GM23338 (cell line): ENCODE results near the gene TXLNG. TPM values are rescaled to one million over a fixed set of nuclear protein-coding genes. Genes with fewer than 3 reads are reported as not detected.

Experiments
- ATAC-seq: fragments of 200-7000 bp; cut with Tn5 transposase; 3 replicates; pipeline ENCODE4 v1.9.1; 2020
- DNase-seq: peaks from one replicate; pipeline ENCODE4 v3.0.0-alpha.2; 2015; ENCODE audit warnings: low spot score
- H2AFZ ChIP-seq: fragments of 200-600 bp; sonication (generic); 2 replicates; pipeline ENCODE4 v1.8.0; 2016; ENCODE audit warnings: antibody characterized with exemption, mild to moderate bottlenecking, moderate library complexity
- H3F3A ChIP-seq: fragments of 200-600 bp; sonication (generic); replicated peaks from 2 replicates; pipeline ENCODE4 v1.8.0; 2017; ENCODE audit warnings: antibody characterized with exemption, mixed run types, low read depth
- H3K27ac ChIP-seq: fragments of 200-600 bp; sonication (generic); 2 replicates; pipeline ENCODE4 v1.6.1; 2016; ENCODE audit warnings: low read depth
- H3K27me3 ChIP-seq: fragments of 200-600 bp; sonication (generic); 2 replicates; pipeline ENCODE4 v1.8.0; 2016; ENCODE audit warnings: mild to moderate bottlenecking, mixed run types, moderate library complexity; ENCODE audit not compliant: insufficient read depth
- H3K36me3 ChIP-seq: fragments of 200-600 bp; sonication (generic); 2 replicates; pipeline ENCODE4 v1.8.0; 2016; ENCODE audit warnings: mild to moderate bottlenecking; ENCODE audit not compliant: insufficient read depth
- H3K4me1 ChIP-seq: fragments of 200-600 bp; sonication (generic); 2 replicates; pipeline ENCODE4 v1.8.0; 2016; ENCODE audit warnings: mild to moderate bottlenecking, moderate library complexity; ENCODE audit not compliant: insufficient read depth
- H3K4me2 ChIP-seq: fragments of 200-600 bp; sonication (generic); 2 replicates; pipeline ENCODE4 v1.7.1; 2017; ENCODE audit warnings: mixed run types
- H3K4me3 ChIP-seq: fragments of 200-600 bp; sonication (generic); 2 replicates; pipeline ENCODE4 v1.6.1; 2016; ENCODE audit warnings: mixed run types
- H3K79me2 ChIP-seq: fragments of 200-600 bp; sonication (generic); replicated peaks from 2 replicates; pipeline ENCODE4 v1.8.0; 2017; ENCODE audit warnings: mild to moderate bottlenecking; ENCODE audit not compliant: insufficient read depth
- H3K9me2 ChIP-seq: fragments of 200-600 bp; sonication (generic); 2 replicates; pipeline ENCODE4 v1.8.0; 2017; ENCODE audit not compliant: insufficient read depth
- H4K20me1 ChIP-seq: fragments of 200-600 bp; sonication (generic); replicated peaks from 2 replicates; pipeline ENCODE4 v1.8.0; 2017; ENCODE audit warnings: mild to moderate bottlenecking; ENCODE audit not compliant: insufficient read depth
- H3K27ac Mint-ChIP-seq: 2 replicates; pipeline ENCODE4 v1.8.0; 2020; ENCODE audit warnings: inconsistent platforms, mild to moderate bottlenecking, moderate library complexity, mixed read lengths
- H3K27me3 Mint-ChIP-seq: 3 replicates; pipeline ENCODE4 v1.8.0; 2022; ENCODE audit warnings: low read depth, mild to moderate bottlenecking, moderate library complexity, mixed read lengths, inconsistent platforms; ENCODE audit not compliant: insufficient read depth, poor library complexity
- H3K36me3 Mint-ChIP-seq: 3 replicates; pipeline ENCODE4 v1.8.0; 2021; ENCODE audit warnings: low read depth, mild to moderate bottlenecking, inconsistent platforms, moderate library complexity, mixed read lengths
- H3K4me1 Mint-ChIP-seq: 3 replicates; pipeline ENCODE4 v1.8.0; 2020; ENCODE audit warnings: mild to moderate bottlenecking, inconsistent platforms, mixed read lengths
- H3K4me3 Mint-ChIP-seq: 3 replicates; pipeline ENCODE4 v1.8.0; 2021; ENCODE audit warnings: moderate library complexity, mild to moderate bottlenecking, inconsistent platforms, mixed read lengths
- H3K9me3 Mint-ChIP-seq: 3 replicates; pipeline ENCODE4 v1.8.0; 2020; ENCODE audit warnings: moderate library complexity, mild to moderate bottlenecking, inconsistent platforms, mixed read lengths
- EZH2 ChIP-seq: fragments of 200-600 bp; sonication (generic); IDR thresholded peaks from one replicate; pipeline ENCODE4 v1.8.0; 2017; ENCODE audit warnings: antibody characterized with exemption, mild to moderate bottlenecking, low read depth; ENCODE audit not compliant: unreplicated experiment
- polyA plus RNA-seq: library from polyadenylated mRNA; unstranded; fragments of >200 nt; fragmentation: Nextera tagmentation; extraction: Ambion mirVana; gene quantifications from 2 replicates; pipeline ENCODE4 v1.2.1, GENCODE V29; 2016
- small RNA-seq: library from RNA; depleted of rRNA; stranded (forward); fragments of <200 nt; gene quantifications from one replicate; pipeline ENCODE3, GENCODE V24; 2014; ENCODE audit warnings: low replicate concordance
- total RNA-seq: library from RNA; depleted of rRNA; stranded (reverse); fragments of >200 nt; shearing (Covaris generic); gene quantifications from 2 replicates; pipeline ENCODE4 v1.2.3, GENCODE V29; 2014; rRNA removed
- TF ChIP-seq, protein P1 (sequence below): IDR thresholded peaks from one replicate; pipeline ENCODE4 v1.6.1; 2018; ENCODE audit warnings: antibody characterized with exemption; ENCODE audit not compliant: unreplicated experiment
- TF ChIP-seq, protein P2 (sequence below), 2 experiments: fragments of 200-600 bp in 1 of 2; sonication (generic) in 1 of 2; conservative IDR thresholded peaks; 2 replicates each; pipeline versions ENCODE4 v1.5.1 to v1.6.1; 2016 to 2017; ENCODE audit warnings: antibody characterized with exemption in 2 of 2, low read depth in 2 of 2, mild to moderate bottlenecking in 2 of 2, moderate library complexity in 1 of 2

The TXLNG gene
- total and polyA plus RNA-seq, 2 experiments from 2014 or later = 45.3 to 48.4 TPM

DNA sequence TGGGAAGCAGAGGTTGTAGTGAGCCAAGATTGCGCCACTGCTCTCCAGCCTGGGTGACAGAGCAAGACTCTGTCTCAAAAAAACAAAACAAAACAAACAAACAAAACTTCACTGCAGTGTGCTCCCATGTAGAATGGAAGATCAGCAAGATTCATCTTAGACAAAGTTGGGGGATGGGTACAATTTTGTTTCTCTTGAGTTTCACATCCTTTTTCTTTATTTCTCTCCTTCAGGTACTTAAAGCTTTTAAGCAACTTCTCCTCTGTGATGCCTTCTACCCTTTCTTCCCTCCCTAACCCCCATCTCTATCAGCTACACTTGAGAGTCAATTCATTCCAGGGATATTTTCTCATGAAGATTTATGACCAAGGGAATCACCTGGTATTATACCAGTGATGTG, 99.4 kb downstream of the TXLNG start (continued):
- TF ChIP-seq, protein P1, sequence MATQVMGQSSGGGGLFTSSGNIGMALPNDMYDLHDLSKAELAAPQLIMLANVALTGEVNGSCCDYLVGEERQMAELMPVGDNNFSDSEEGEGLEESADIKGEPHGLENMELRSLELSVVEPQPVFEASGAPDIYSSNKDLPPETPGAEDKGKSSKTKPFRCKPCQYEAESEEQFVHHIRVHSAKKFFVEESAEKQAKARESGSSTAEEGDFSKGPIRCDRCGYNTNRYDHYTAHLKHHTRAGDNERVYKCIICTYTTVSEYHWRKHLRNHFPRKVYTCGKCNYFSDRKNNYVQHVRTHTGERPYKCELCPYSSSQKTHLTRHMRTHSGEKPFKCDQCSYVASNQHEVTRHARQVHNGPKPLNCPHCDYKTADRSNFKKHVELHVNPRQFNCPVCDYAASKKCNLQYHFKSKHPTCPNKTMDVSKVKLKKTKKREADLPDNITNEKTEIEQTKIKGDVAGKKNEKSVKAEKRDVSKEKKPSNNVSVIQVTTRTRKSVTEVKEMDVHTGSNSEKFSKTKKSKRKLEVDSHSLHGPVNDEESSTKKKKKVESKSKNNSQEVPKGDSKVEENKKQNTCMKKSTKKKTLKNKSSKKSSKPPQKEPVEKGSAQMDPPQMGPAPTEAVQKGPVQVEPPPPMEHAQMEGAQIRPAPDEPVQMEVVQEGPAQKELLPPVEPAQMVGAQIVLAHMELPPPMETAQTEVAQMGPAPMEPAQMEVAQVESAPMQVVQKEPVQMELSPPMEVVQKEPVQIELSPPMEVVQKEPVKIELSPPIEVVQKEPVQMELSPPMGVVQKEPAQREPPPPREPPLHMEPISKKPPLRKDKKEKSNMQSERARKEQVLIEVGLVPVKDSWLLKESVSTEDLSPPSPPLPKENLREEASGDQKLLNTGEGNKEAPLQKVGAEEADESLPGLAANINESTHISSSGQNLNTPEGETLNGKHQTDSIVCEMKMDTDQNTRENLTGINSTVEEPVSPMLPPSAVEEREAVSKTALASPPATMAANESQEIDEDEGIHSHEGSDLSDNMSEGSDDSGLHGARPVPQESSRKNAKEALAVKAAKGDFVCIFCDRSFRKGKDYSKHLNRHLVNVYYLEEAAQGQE = no peak

DNA sequence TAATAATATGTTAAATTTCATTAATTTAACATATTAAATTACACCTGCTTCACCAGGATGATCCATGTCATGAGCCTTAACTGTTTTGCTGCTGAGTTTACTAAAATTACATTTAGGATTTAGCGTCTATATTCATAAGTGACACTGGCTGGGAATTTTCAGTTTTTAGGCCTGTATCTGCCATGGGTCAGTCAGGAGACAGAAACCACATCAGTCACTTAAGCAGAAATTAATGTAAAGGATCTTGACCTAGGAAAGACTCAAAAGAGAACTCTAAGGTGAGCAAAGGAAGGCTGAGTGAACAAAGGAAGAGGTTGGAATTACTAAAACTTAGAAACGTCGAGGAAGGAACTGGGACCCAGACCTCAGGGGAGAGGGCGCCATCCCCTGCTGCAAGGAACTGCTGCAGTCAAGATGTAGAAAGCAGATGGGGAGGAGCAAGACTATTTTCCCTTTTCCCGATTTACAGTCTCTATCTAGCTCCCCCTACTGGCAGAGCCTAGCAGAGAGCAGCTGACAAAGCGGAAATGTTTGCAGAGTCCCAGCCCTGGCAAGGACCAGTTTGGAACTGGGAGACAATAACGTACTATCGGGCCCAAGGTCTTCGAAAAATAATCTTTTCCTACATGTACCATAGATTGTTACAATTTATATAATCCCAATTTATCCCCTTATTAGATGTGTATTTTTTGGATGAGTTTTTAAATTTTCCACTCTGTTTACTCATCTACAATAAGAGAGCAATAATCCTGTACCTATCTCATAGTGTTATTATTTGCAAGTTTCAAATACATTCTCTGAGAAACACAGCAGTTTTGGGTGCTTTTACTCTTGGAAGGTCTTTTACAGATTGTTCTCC, 106.5 kb downstream of the TXLNG start:
- H3K79me2 ChIP-seq = no peaks in the 10 kb centered on the region
- H3F3A ChIP-seq = no peaks in the 10 kb centered on the region
- Mint-ChIP-seq H3K4me3 (no peak overlapping the region), H3K27me3 (peaks cover 2% of the 10 kb centered on the region), H3K27ac (peak overlapping the region; percentile 60; the same call in 1 of the 2 replicates), H3K4me1 (peaks cover 5% of the 10 kb centered on the region), H3K9me3 (no peaks in the 10 kb centered on the region; the same call in 2 of the 3 replicates), H3K36me3 (no peaks in the 10 kb centered on the region)
- H4K20me1 ChIP-seq = no peaks in the 10 kb centered on the region
- ATAC-seq = peak; percentile 97
- no peak overlapping the region for H3K4me3 ChIP-seq
- H3K4me1 ChIP-seq = no peaks in the 10 kb centered on the region
- DNase-seq = peak; percentile 92
- no peaks in the 10 kb centered on the region for H3K27me3 ChIP-seq
- no peaks in the 10 kb centered on the region for H3K36me3 ChIP-seq
- no peak overlapping the region for H3K4me2 ChIP-seq
- no peak for TF ChIP-seq EZH2
- TF ChIP-seq, protein P2, sequence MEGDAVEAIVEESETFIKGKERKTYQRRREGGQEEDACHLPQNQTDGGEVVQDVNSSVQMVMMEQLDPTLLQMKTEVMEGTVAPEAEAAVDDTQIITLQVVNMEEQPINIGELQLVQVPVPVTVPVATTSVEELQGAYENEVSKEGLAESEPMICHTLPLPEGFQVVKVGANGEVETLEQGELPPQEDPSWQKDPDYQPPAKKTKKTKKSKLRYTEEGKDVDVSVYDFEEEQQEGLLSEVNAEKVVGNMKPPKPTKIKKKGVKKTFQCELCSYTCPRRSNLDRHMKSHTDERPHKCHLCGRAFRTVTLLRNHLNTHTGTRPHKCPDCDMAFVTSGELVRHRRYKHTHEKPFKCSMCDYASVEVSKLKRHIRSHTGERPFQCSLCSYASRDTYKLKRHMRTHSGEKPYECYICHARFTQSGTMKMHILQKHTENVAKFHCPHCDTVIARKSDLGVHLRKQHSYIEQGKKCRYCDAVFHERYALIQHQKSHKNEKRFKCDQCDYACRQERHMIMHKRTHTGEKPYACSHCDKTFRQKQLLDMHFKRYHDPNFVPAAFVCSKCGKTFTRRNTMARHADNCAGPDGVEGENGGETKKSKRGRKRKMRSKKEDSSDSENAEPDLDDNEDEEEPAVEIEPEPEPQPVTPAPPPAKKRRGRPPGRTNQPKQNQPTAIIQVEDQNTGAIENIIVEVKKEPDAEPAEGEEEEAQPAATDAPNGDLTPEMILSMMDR (conservative IDR thresholded peaks at IDR 0.05; ENCODE audit: low read depth in 2 of 2) = peak; percentile 67 to 83
- no peak overlapping the region for H3K27ac ChIP-seq
- H3K9me2 ChIP-seq = no peaks in the 10 kb centered on the region
- H2AFZ ChIP-seq = no peak overlapping the region; the same call in 1 of the 2 replicates

Small RNA genes lying within 50 kb of the gene (small RNA-seq; reads per million reads assigned to genes)
- gene RNU4-6P = not detected
- gene RNU7-56P = not detected
- gene RPL12P49 = not detected

Other genes starting within 250 kb of the TXLNG start
- not detected in 2 replicates for gene S100G, start 136.3 kb upstream of the TXLNG start, total RNA-seq
- gene S100G, start 136.3 kb upstream of the TXLNG start, polyA plus RNA-seq = not detected in 2 replicates
- 35.5 and 36.6 TPM in 2 replicates for gene CTPS2, start 73.8 kb upstream of the TXLNG start, total RNA-seq
- 10.4 and 16.4 TPM in 2 replicates for gene CTPS2, start 73.8 kb upstream of the TXLNG start, polyA plus RNA-seq
- gene SYAP1, start 66.9 kb upstream of the TXLNG start, total RNA-seq = 18.0 and 19.3 TPM in 2 replicates
- gene SYAP1, start 66.9 kb upstream of the TXLNG start, polyA plus RNA-seq = 46.7 and 48.3 TPM in 2 replicates
- gene RBBP7, start 83.9 kb downstream of the TXLNG start, total RNA-seq = 110 and 111 TPM in 2 replicates
- 166 and 167 TPM in 2 replicates for gene RBBP7, start 83.9 kb downstream of the TXLNG start, polyA plus RNA-seq
- gene REPS2, start 160.2 kb downstream of the TXLNG start, total RNA-seq = 2.6 and 4.4 TPM in 2 replicates
- 1.2 and 2.2 TPM in 2 replicates for gene REPS2, start 160.2 kb downstream of the TXLNG start, polyA plus RNA-seq